AG09319 (cell line): ENCODE measurements around the gene OR4X1.
"Not testable (repeated sequence)": the region's sequence is repeated elsewhere in the genome, so short reads cannot be mapped to it uniquely, and the experiment has no call there.

Experiments
- DNase-seq: peaks from one replicate; pipeline ENCODE4 v3.0.0-alpha.2; 2010; ENCODE audit warnings: low read depth; ENCODE audit errors: extremely low read depth
- CTCF ChIP-seq: IDR thresholded peaks from 2 replicates; pipeline ENCODE4 v1.5.1; 2011; ENCODE audit warnings: low read depth, mild to moderate bottlenecking, inconsistent platforms, low read length, moderate library complexity

The OR4X1 gene

GRCh38 chr11:48261600-48261999 lies 2.1 kb upstream of the OR4X1 start:
- TF ChIP-seq CTCF, result no peak
- DNase-seq, result no peak

GRCh38 chr11:48270621-48271020 lies 7.0 kb downstream of the OR4X1 start:
- no peak for TF ChIP-seq CTCF
- no peak for DNase-seq

- no peak for DNase-seq
- TF ChIP-seq CTCF, result no peak
Observed at GRCh38 chr11:48272606-48273005, 8.9 kb downstream of the OR4X1 start.

- no peak for TF ChIP-seq CTCF
- DNase-seq, result no peak
Observed at GRCh38 chr11:48305923-48306322, 42.3 kb downstream of the OR4X1 start, which contains the start of gene OR4S1. TSS of gene OR4S1 (plus strand) at chr11:48306223. CDS start at chr11:48306223, 0 bp downstream.

GRCh38 chr11:48307760-48308386 lies 44.2 kb downstream of the OR4X1 start:
- peak; percentile 11 for DNase-seq
- peak; percentile 92 for TF ChIP-seq CTCF

- DNase-seq, result not testable (repeated sequence)
Observed at GRCh38 chr11:48313590-48313989, 49.9 kb downstream of the OR4X1 start.
